ENCODE measurements around the gene ZC3H12C. TPM values are rescaled to one million over a fixed set of nuclear protein-coding genes. Genes with fewer than 3 reads are reported as not detected.

Gene ZC3H12C
- total and polyA plus RNA-seq, 10 of the 15 experiments (the other 5 are each of a cell fraction or from before 2014, with no cell fraction given) = 0.31 to 31.0 (median 3.7) TPM

- Histone ChIP-seq H3K79me2 (ENCODE audit: control insufficient read depth, insufficient read depth, low read length) (peaks cover 7% of the 10 kb centered on the region), H3K36me3 (ENCODE audit: control insufficient read depth in 2 of 2, insufficient read depth in 2 of 2, low read length in 1 of 2) (peaks cover 2 to 7% of the 10 kb centered on the region in 2 experiments; a peak in 3 of 4 replicates), H3K4me3 (no peak overlapping the region), H2AFZ (ENCODE audit: control insufficient read depth, low read depth, low read length) (no peak overlapping the region), H4K20me1 (ENCODE audit: control insufficient read depth, insufficient read depth) (no peaks in the 10 kb centered on the region; the same call in 1 of the 2 replicates), H3K4me2 (ENCODE audit: control insufficient read depth, insufficient read depth) (no peak overlapping the region), H3K4me1 (ENCODE audit: control insufficient read depth, insufficient read depth, low read length) (no peaks in the 10 kb centered on the region), H3K9ac (ENCODE audit: control insufficient read depth, insufficient read depth, low read length) (no peak overlapping the region), H3K27me3 (replicated peaks in 1 of 2; ENCODE audit: control insufficient read depth in 2 of 2, insufficient read depth in 2 of 2, low read length in 1 of 2) (no peaks in the 10 kb centered on the region), H3K27ac (ENCODE audit: control insufficient read depth, insufficient read depth) (no peak overlapping the region), H3K9me3 (replicated peaks; ENCODE audit: control insufficient read depth, insufficient read depth, low read length) (no peaks in the 10 kb centered on the region)
- ChIA-PET POLR2A (interaction anchor here (0.5 kb wide), 1 partner anchor 16 kb away, joined by 3 read pairs; no protein-coding TSS in a partner anchor), SMC1A (ENCODE audit: uncharacterized antibody, unreplicated experiment) (interaction anchor here (1.1 to 3.0 kb wide), 2 partner anchors 9 to 174 kb away, joined by 3 to 8 read pairs; no protein-coding TSS in a partner anchor), CTCF (no interaction called here), RAD21 (ENCODE audit: unreplicated experiment) (no interaction called here)
- in situ Hi-C loops (cut with MboI) (no loop called here), intact Hi-C loops (cut with micrococcal nuclease; ENCODE audit: unreplicated experiment) (no loop called here)
- no TSS peak for BruUV-seq (replicated peaks)
- ATAC-seq = no peak
- no peak for FAIRE-seq
- no peak for DNase-seq (ENCODE audit: low read depth, low spot score)
- 83% methylated on average over 2 of the region's 2 CpGs for WGBS (ENCODE audit: insufficient coverage, insufficient replicate concordance, low lambda C conversion rate, missing lambda C conversion rate)
- TF ChIP-seq RELA (IDR thresholded peaks at IDR 0.05; ENCODE audit: borderline replicate concordance, partially characterized antibody) (no peak), USF2 (IDR thresholded peaks at IDR 0.05; ENCODE audit: borderline replicate concordance, low read depth, low read length) (no peak), EED (IDR thresholded peaks at IDR 0.05; ENCODE audit: low read depth) (no peak), NRF1 (conservative IDR thresholded peaks at IDR 0.05; ENCODE audit: low read depth, low read length) (no peak), NKRF (conservative IDR thresholded peaks at IDR 0.05) (no peak), RUNX3 (IDR thresholded peaks at IDR 0.05; ENCODE audit: low read length) (no peak), TARDBP (IDR thresholded peaks at IDR 0.05; ENCODE audit: borderline replicate concordance) (no peak), STAT1 (conservative IDR thresholded peaks at IDR 0.05) (no peak), NFXL1 (IDR thresholded peaks at IDR 0.05; ENCODE audit: borderline replicate concordance) (no peak), SP1 (IDR thresholded peaks at IDR 0.05; ENCODE audit: low read depth, low read length) (no peak), JUNB (IDR thresholded peaks at IDR 0.05) (no peak), POLR2AphosphoS5 (IDR thresholded peaks at IDR 0.05; ENCODE audit: low read length) (no peak), PML (IDR thresholded peaks at IDR 0.05; ENCODE audit: low read length) (no peak), SIX5 (IDR thresholded peaks at IDR 0.05; ENCODE audit: low read depth, low read length, severe bottlenecking) (no peak), FOXK2 (IDR thresholded peaks at IDR 0.05) (no peak), IRF3 (IDR thresholded peaks at IDR 0.05) (no peak), NR2C1 (IDR thresholded peaks at IDR 0.05) (no peak), ZNF384 (IDR thresholded peaks at IDR 0.05; ENCODE audit: borderline replicate concordance, low read depth, low read length) (no peak), DPF2 (IDR thresholded peaks at IDR 0.05) (no peak), RAD51 (IDR thresholded peaks at IDR 0.05) (no peak)
Observed at GRCh38 chr11:110119317-110119716, 26.1 kb downstream of the ZC3H12C start.
